ENCODE measurements around the gene CLIC3.

GRCh38 chr9:136957461-136957860, 38.9 kb downstream of the CLIC3 start:
- no peak for TF ChIP-seq EP300 (IDR thresholded peaks at IDR 0.05; ENCODE audit: low read depth)
- no peak for TF ChIP-seq CTCF (IDR thresholded peaks at IDR 0.05)
